Subcutaneous abdominal adipose tissue (tissue), 5 donors: Measurements from ENCODE around the gene KRTAP9-6.
"Not testable (repeated sequence)": the region's sequence is repeated elsewhere in the genome, so short reads cannot be mapped to it uniquely, and the experiment has no call there.

Source experiments
- H3K27ac ChIP-seq: one replicate; pipeline ENCODE4 v1.7.0; 2013; ENCODE audit warnings: low read depth, mild to moderate bottlenecking, inconsistent platforms, low read length, moderate library complexity
- H3K27me3 ChIP-seq, 5 donors: one replicate each; pipeline ENCODE4 v1.7.0; 2013; ENCODE audit warnings: low read length in 5 of 5, inconsistent platforms in 1 of 5; ENCODE audit not compliant: control insufficient read depth in 5 of 5, insufficient read depth in 4 of 5
- H3K36me3 ChIP-seq, 5 donors: one replicate each; pipeline ENCODE4 v1.7.0; 2013; ENCODE audit warnings: low read length in 5 of 5; ENCODE audit not compliant: control insufficient read depth in 5 of 5, insufficient read depth in 5 of 5
- H3K4me1 ChIP-seq, 5 donors: one replicate each; pipeline ENCODE4 v1.7.0; 2013; ENCODE audit warnings: low read length in 5 of 5, mild to moderate bottlenecking in 3 of 5, moderate library complexity in 1 of 5; ENCODE audit not compliant: control insufficient read depth in 5 of 5, insufficient read depth in 5 of 5
- H3K4me3 ChIP-seq, 5 donors: one replicate each; pipeline ENCODE4 v1.7.0; 2013; ENCODE audit warnings: low read length in 5 of 5, low read depth in 1 of 5
- H3K9ac ChIP-seq, 5 donors: one replicate each; pipeline ENCODE4 v1.7.0; 2013; ENCODE audit warnings: low read length in 5 of 5, mild to moderate bottlenecking in 4 of 5, moderate library complexity in 3 of 5
- H3K9me3 ChIP-seq, 5 donors: one replicate each; pipeline ENCODE4 v1.7.0; 2013; ENCODE audit warnings: low read length in 5 of 5; ENCODE audit not compliant: control insufficient read depth in 5 of 5
- donor health status: healthy.
- donor health status: healthy.
- donor health status: healthy.
- donor health status: healthy.
- donor health status: healthy.

The KRTAP9-6 gene, protein sequence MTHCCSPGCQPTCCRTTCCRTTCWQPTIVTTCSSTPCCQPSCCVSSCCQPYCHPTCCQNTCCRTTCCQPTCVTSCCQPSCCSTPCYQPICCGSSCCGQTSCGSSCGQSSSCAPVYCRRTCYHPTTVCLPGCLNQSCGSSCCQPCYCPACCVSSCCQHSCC

GRCh38 chr17:41265078-41265477, at the start of gene KRTAP9-6:
Gene KRTAP9-6, plus strand, starts transcription at chr17:41265378. Its CDS starts 0 bp downstream, at chr17:41265378.
- no peak within 1 kb of the TSS for H3K4me3 ChIP-seq
- no peak within 1 kb of the TSS for H3K27ac ChIP-seq
- peaks cover 0 to 4% (median 3%) of the 10 kb centered on the region in 5 donors for H3K27me3 ChIP-seq
- H3K36me3 ChIP-seq: no peaks in the 10 kb centered on the region
- H3K9ac ChIP-seq: no peak within 1 kb of the TSS
- no peaks in the 10 kb centered on the region for H3K4me1 ChIP-seq
- no peaks in the 10 kb centered on the region for H3K9me3 ChIP-seq

DNA sequence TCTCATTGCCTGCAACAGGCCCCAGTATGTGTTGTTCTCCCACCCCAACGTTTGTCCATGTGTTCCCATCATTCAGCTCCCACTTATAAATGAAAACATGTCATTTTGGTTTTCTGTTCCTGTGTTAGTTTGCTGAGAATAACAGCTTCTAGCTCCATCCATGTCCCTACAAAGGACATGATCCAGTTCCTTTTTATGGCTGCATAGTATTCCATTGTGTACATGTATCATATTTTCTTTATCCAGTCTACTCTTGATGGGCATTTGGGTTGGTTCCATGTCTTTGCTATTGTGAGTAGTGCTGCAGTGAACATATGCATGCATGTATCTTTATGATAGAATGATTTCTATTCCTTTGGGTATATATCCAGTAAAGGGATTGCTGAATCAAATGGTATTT, 49.5 kb upstream of the KRTAP9-6 start:
- no peak overlapping the region for H3K4me3 ChIP-seq
- H3K27me3 ChIP-seq: peaks cover 0 to 8% (median 3%) of the 10 kb centered on the region in 5 donors
- H3K27ac ChIP-seq: no peak overlapping the region
- H3K36me3 ChIP-seq: no peaks in the 10 kb centered on the region
- H3K9me3 ChIP-seq: no peaks in the 10 kb centered on the region
- no peak overlapping the region for H3K9ac ChIP-seq
- no peaks in the 10 kb centered on the region for H3K4me1 ChIP-seq

- no peak overlapping the region for H3K27ac ChIP-seq
- no peak overlapping the region for H3K4me3 ChIP-seq
- no peak overlapping the region for H3K9ac ChIP-seq
- no peaks in the 10 kb centered on the region for H3K36me3 ChIP-seq
- H3K4me1 ChIP-seq: no peaks in the 10 kb centered on the region
- peaks cover 0 to 2% (median 0%) of the 10 kb centered on the region in 5 donors for H3K27me3 ChIP-seq
- H3K9me3 ChIP-seq: no peaks in the 10 kb centered on the region
Measured at GRCh38 chr17:41223821-41224220, 41.4 kb upstream of the KRTAP9-6 start.

GRCh38 chr17:41226051-41226450, 39.1 kb upstream of the KRTAP9-6 start:
- Histone ChIP-seq H3K4me3 (no peak overlapping the region), H3K9me3 (no peaks in the 10 kb centered on the region), H3K27me3 (peaks cover 0 to 2% (median 0%) of the 10 kb centered on the region in 5 donors), H3K4me1 (no peaks in the 10 kb centered on the region), H3K27ac (no peak overlapping the region), H3K9ac (no peak overlapping the region), H3K36me3 (no peaks in the 10 kb centered on the region)

DNA sequence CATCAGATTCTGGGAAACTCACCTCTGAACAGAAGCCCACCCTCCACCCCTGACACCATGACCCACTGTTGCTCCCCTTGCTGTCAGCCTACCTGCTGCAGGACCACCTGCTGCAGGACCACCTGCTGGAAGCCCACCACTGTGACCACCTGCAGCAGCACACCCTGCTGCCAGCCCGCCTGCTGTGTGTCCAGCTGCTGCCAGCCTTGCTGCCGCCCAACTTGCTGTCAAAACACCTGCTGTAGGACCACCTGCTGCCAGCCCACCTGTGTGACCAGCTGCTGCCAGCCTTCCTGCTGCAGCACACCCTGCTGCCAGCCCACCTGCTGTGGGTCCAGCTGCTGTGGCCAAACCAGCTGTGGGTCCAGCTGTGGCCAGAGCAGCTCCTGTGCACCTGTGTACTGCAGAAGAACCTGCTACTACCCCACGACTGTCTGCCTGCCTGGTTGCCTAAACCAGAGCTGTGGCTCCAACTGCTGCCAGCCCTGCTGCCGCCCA, 38.5 kb upstream of the KRTAP9-6 start, which contains the start of gene KRTAP9-2:
Gene KRTAP9-2, plus strand, starts transcription at position 51 of the 498 bp plus-strand sequence. Its CDS starts 7 bp downstream, at position 58.
- not testable (repeated sequence) for H3K9me3 ChIP-seq, H3K36me3 ChIP-seq

GRCh38 chr17:41230094-41230493, 35.1 kb upstream of the KRTAP9-6 start:
- H3K4me3 ChIP-seq: no peak overlapping the region
- H3K9me3 ChIP-seq: no peaks in the 10 kb centered on the region
- H3K4me1 ChIP-seq: no peaks in the 10 kb centered on the region
- H3K36me3 ChIP-seq: no peaks in the 10 kb centered on the region
- peaks cover 0 to 5% (median 0%) of the 10 kb centered on the region in 5 donors for H3K27me3 ChIP-seq
- H3K27ac ChIP-seq: no peak overlapping the region
- no peak overlapping the region for H3K9ac ChIP-seq

More for the DNA sequence above, 38.5 kb upstream of the KRTAP9-6 start, which contains the start of gene KRTAP9-2:
- H3K27me3 ChIP-seq, H3K4me3 ChIP-seq, H3K9ac ChIP-seq, H3K27ac ChIP-seq, H3K4me1 ChIP-seq: not testable (repeated sequence)

GRCh38 chr17:41231731-41232130, 33.4 kb upstream of the KRTAP9-6 start:
- H3K4me3 ChIP-seq: no peak overlapping the region
- no peak overlapping the region for H3K27ac ChIP-seq
- peaks cover 0 to 3% (median 0%) of the 10 kb centered on the region in 5 donors for H3K27me3 ChIP-seq
- H3K9ac ChIP-seq: no peak overlapping the region
- no peaks in the 10 kb centered on the region for H3K4me1 ChIP-seq
- H3K36me3 ChIP-seq: no peaks in the 10 kb centered on the region
- no peaks in the 10 kb centered on the region for H3K9me3 ChIP-seq

- H3K4me1 ChIP-seq, H3K4me3 ChIP-seq, H3K9me3 ChIP-seq, H3K27me3 ChIP-seq, H3K9ac ChIP-seq, H3K36me3 ChIP-seq, H3K27ac ChIP-seq: not testable (repeated sequence)
Measured at GRCh38 chr17:41232399-41233105, 32.6 kb upstream of the KRTAP9-6 start, which contains the start of gene KRTAP9-3. Gene KRTAP9-3, plus strand, starts transcription at chr17:41232449. Its CDS starts 53 bp downstream, at chr17:41232502.

GRCh38 chr17:41237116-41237515, 28.1 kb upstream of the KRTAP9-6 start:
- H3K4me3 ChIP-seq: not testable (repeated sequence)

GRCh38 chr17:41237949-41238437, 27.2 kb upstream of the KRTAP9-6 start, which contains the start of gene KRTAP9-8:
Gene KRTAP9-8, plus strand, starts transcription at chr17:41237999. Its CDS starts 53 bp downstream, at chr17:41238052.
- not testable (repeated sequence) for H3K4me1 ChIP-seq, H3K9me3 ChIP-seq, H3K9ac ChIP-seq, H3K36me3 ChIP-seq, H3K27me3 ChIP-seq, H3K4me3 ChIP-seq, H3K27ac ChIP-seq

More at GRCh38 chr17:41237116-41237515, 28.1 kb upstream of the KRTAP9-6 start:
- H3K9me3 ChIP-seq, H3K36me3 ChIP-seq, H3K27ac ChIP-seq, H3K9ac ChIP-seq, H3K4me1 ChIP-seq, H3K27me3 ChIP-seq: not testable (repeated sequence)
